Nephron progenitor cell (in vitro differentiated cells): Measurements from ENCODE around the gene IGFBP1.

Experiments used
- DNase-seq: peaks from one replicate; pipeline ENCODE4 v3.0.0; 2021
- H3K27ac Mint-ChIP-seq: 2 replicates; pipeline ENCODE4 v1.8.0; 2021; ENCODE audit warnings: mild to moderate bottlenecking, moderate library complexity, mixed read lengths
- H3K27me3 Mint-ChIP-seq: 2 replicates; pipeline ENCODE4 v1.8.0; 2021; ENCODE audit warnings: mild to moderate bottlenecking, low read depth, mixed read lengths; ENCODE audit not compliant: poor library complexity
- H3K36me3 Mint-ChIP-seq: 2 replicates; pipeline ENCODE4 v1.8.0; 2021; ENCODE audit warnings: low read depth, mixed read lengths
- H3K4me1 Mint-ChIP-seq: 2 replicates; pipeline ENCODE4 v1.8.0; 2021; ENCODE audit warnings: mixed read lengths
- H3K4me3 Mint-ChIP-seq: 2 replicates; pipeline ENCODE4 v1.8.0; 2021; ENCODE audit warnings: mild to moderate bottlenecking, moderate library complexity, mixed read lengths
- H3K9me3 Mint-ChIP-seq: 2 replicates; pipeline ENCODE4 v1.8.0; 2021; ENCODE audit warnings: mild to moderate bottlenecking, moderate library complexity, mixed read lengths
- TF ChIP-seq, protein P1 (sequence below): fragments of 200-600 bp; sonication (generic); IDR thresholded peaks from 2 replicates; pipeline ENCODE4 v1.5.0; 2021; ENCODE audit warnings: antibody characterized with exemption

IGFBP1 gene

DNA sequence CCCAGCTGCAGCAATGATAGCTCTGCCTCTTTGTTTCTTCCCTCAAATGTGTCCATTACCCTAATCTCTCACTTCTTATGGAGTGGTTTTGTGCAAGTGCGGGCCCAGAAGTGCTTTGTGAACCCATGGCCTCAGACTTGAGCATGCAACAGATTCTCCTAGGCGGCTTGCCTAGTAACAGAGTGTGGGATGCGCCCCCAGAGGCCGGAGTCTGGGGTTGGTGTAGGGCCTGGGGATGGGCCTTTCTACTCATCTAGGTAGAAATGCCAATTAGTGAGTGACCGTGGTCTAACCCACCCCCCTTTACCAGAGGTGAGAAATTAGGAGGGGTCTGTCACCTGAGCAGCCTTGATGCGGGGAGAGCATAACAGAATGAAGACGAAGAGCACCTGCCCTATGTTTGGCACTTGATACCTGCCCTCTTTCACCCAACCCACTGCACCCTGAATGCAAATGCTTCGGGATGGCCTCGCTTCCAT, 7.0 kb upstream of the IGFBP1 start:
- H3K9me3 Mint-ChIP-seq = peaks cover 24% of the 10 kb centered on the region
- H3K4me3 Mint-ChIP-seq = no peak overlapping the region
- peaks cover 31% of the 10 kb centered on the region for H3K27me3 Mint-ChIP-seq
- H3K36me3 Mint-ChIP-seq = peaks cover 5% of the 10 kb centered on the region
- no peak for DNase-seq
- H3K27ac Mint-ChIP-seq = no peak overlapping the region
- TF ChIP-seq, protein P1, sequence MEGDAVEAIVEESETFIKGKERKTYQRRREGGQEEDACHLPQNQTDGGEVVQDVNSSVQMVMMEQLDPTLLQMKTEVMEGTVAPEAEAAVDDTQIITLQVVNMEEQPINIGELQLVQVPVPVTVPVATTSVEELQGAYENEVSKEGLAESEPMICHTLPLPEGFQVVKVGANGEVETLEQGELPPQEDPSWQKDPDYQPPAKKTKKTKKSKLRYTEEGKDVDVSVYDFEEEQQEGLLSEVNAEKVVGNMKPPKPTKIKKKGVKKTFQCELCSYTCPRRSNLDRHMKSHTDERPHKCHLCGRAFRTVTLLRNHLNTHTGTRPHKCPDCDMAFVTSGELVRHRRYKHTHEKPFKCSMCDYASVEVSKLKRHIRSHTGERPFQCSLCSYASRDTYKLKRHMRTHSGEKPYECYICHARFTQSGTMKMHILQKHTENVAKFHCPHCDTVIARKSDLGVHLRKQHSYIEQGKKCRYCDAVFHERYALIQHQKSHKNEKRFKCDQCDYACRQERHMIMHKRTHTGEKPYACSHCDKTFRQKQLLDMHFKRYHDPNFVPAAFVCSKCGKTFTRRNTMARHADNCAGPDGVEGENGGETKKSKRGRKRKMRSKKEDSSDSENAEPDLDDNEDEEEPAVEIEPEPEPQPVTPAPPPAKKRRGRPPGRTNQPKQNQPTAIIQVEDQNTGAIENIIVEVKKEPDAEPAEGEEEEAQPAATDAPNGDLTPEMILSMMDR = no peak
- H3K4me1 Mint-ChIP-seq = peaks cover 24% of the 10 kb centered on the region

DNA sequence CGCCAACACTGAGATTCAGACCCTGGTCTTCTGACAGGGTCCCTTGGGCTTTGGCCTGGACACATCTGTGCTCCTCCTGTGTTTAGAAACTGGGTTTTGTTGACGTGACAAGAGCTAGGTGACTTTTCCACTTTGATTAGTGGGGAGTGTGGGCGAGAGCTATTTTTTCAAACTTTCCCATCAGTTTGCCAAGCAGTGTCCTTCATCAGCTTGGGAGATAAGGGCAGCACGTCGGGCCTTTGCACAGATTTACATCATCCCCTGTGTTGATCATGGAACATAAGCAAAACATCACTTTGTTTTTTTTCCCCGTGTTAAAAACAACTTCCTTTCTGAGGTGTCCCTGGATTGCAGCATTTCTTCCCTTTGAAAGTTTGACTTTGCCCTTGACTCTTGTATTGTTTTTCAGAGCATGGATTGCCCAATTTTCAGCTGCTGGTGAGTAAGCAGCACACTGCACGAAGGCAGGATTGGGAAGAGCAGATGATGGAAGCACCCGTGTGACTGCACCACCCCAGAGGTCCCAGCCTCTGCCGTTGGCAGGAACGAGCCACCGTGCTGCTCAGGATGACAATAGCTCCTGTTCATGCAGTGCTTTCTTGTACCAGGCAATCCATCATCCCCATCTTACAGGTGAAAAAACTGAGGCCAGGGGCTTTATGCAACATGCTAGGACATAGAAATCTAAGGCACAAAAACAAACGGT, 6.4 kb upstream of the IGFBP1 start:
- peaks cover 37% of the 10 kb centered on the region for H3K27me3 Mint-ChIP-seq
- TF ChIP-seq, protein P1 = no peak
- peaks cover 24% of the 10 kb centered on the region for H3K9me3 Mint-ChIP-seq
- peaks cover 5% of the 10 kb centered on the region for H3K36me3 Mint-ChIP-seq
- H3K4me3 Mint-ChIP-seq = no peak overlapping the region
- no peak overlapping the region for H3K27ac Mint-ChIP-seq
- no peak for DNase-seq
- peaks cover 30% of the 10 kb centered on the region for H3K4me1 Mint-ChIP-seq

DNA sequence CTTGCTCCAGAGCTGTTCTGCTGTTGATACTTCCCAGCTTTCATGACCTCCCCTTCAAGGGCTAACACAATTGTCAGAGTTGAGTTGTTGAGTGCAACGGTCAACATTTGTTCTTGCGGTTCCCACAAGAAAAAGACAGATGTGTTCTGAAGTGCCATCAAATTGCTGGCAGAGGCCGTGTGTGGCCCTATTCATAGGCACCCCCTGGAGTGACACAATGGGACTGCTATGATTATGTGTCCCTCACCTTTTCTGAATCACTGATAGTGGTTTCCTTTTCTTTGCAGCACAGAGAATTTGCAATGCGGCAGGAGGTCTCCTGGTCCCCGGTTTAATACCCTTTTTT, 5.8 kb upstream of the IGFBP1 start:
- H3K4me1 Mint-ChIP-seq = peaks cover 36% of the 10 kb centered on the region
- H3K9me3 Mint-ChIP-seq = peaks cover 20% of the 10 kb centered on the region
- peaks cover 5% of the 10 kb centered on the region for H3K36me3 Mint-ChIP-seq
- TF ChIP-seq, protein P1 = no peak
- no peak overlapping the region for H3K4me3 Mint-ChIP-seq
- no peak overlapping the region for H3K27ac Mint-ChIP-seq
- DNase-seq = no peak
- peaks cover 42% of the 10 kb centered on the region for H3K27me3 Mint-ChIP-seq

DNA sequence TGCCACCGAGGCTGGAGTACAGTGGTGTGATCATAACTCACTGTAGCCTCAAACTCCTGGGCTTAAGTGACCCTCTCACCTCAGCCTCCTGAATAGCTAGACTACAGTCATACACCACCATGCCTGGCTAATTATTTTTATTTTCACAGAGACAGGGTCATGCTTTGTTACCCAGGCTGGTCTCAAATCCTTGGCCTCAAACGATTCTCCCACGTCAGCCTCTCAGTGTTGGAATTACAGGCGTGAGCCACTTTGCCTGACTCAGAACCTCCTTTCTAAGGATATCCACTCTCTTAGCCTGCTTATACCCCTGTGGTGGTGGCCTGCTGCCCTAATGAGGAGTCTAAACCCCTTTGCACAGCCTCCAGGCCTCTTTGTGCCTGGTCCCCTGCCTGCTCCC, 4.2 kb upstream of the IGFBP1 start:
- peaks cover 54% of the 10 kb centered on the region for H3K27me3 Mint-ChIP-seq
- TF ChIP-seq, protein P1 = no peak
- peaks cover 2% of the 10 kb centered on the region for H3K36me3 Mint-ChIP-seq
- DNase-seq = no peak
- no peak overlapping the region for H3K27ac Mint-ChIP-seq
- peaks cover 4% of the 10 kb centered on the region for H3K9me3 Mint-ChIP-seq
- peaks cover 48% of the 10 kb centered on the region for H3K4me1 Mint-ChIP-seq
- H3K4me3 Mint-ChIP-seq = no peak overlapping the region

DNA sequence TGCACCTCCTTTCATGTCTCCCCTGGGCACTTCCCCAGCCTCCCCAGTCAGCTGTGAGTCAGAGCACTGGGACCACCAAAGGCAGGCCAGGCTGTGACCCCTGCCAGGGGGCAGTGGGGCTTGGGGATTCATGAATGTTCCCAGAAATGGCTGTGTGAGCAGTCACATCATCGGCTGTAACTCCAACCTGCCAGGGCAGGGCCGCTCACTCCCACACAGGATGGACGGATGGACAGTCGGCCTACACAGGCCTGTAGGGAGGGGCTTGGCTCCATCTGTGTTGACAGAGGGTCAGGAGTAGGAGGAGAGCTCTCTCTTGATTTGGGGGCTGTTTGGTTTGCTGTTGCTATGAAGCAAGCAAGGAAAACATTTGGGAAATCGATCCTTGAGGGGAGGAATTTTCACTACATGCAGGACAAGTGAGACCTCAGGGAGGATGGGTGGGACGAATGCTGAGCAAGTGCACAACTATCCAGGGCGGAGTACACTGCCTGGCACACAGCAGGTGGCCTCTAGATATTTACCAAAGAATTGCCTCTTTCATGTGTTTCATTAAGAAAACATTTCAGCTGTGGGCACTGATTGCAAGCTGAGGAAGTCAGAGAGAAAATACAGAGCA, 2.9 kb upstream of the IGFBP1 start:
- H3K27ac Mint-ChIP-seq = peak overlapping the region; percentile 78
- H3K27me3 Mint-ChIP-seq = peaks cover 67% of the 10 kb centered on the region

More for the DNA sequence above, 2.9 kb upstream of the IGFBP1 start:
- peaks cover 54% of the 10 kb centered on the region for H3K4me1 Mint-ChIP-seq
- TF ChIP-seq, protein P1 = no peak
- H3K36me3 Mint-ChIP-seq = no peaks in the 10 kb centered on the region
- no peak overlapping the region for H3K4me3 Mint-ChIP-seq
- H3K9me3 Mint-ChIP-seq = no peaks in the 10 kb centered on the region
- DNase-seq = no peak
